H9 (cell line): ENCODE results near the gene ZNF530. TPM values are rescaled to one million over a fixed set of nuclear protein-coding genes. Genes with fewer than 3 reads are reported as not detected.

Experiments
- DNase-seq: peaks from one replicate; pipeline ENCODE4 v3.0.0-alpha.2; 2017
- H2AFZ ChIP-seq: one replicate; pipeline ENCODE4 v1.6.1; 2013; ENCODE audit warnings: mild to moderate bottlenecking, low read length, control low read depth, moderate library complexity
- H2AK5ac ChIP-seq: 2 replicates; pipeline ENCODE4 v1.6.1; 2013; ENCODE audit warnings: low read length, control low read depth, mixed read lengths; ENCODE audit not compliant: insufficient read length
- H2BK120ac ChIP-seq: one replicate; pipeline ENCODE4 v1.6.1; 2013; ENCODE audit warnings: low read depth, mild to moderate bottlenecking, low read length, control low read depth, inconsistent platforms; ENCODE audit not compliant: poor library complexity, severe bottlenecking
- H2BK12ac ChIP-seq: 2 replicates; pipeline ENCODE4 v1.6.1; 2013; ENCODE audit warnings: low read length, control low read depth, mixed read lengths, low read depth; ENCODE audit not compliant: insufficient read length
- H2BK15ac ChIP-seq: 2 replicates; pipeline ENCODE4 v1.6.1; 2013; ENCODE audit warnings: low read depth, low read length, control low read depth
- H2BK20ac ChIP-seq: one replicate; pipeline ENCODE4 v1.6.1; 2013; ENCODE audit warnings: low read depth, mild to moderate bottlenecking, low read length, control low read depth, inconsistent platforms; ENCODE audit not compliant: poor library complexity, severe bottlenecking
- H2BK5ac ChIP-seq: 2 replicates; pipeline ENCODE4 v1.6.1; 2013; ENCODE audit warnings: low read length, control low read depth, mixed read lengths; ENCODE audit not compliant: insufficient read length
- H3K14ac ChIP-seq: 2 replicates; pipeline ENCODE4 v1.6.1; 2013; ENCODE audit warnings: low read length, control low read depth; ENCODE audit not compliant: insufficient read depth
- H3K18ac ChIP-seq: 2 replicates; pipeline ENCODE4 v1.6.1; 2013; ENCODE audit warnings: low read depth, mild to moderate bottlenecking, mixed read lengths, low read length, control low read depth; ENCODE audit not compliant: insufficient read length
- H3K23ac ChIP-seq: 2 replicates; pipeline ENCODE4 v1.6.1; 2013; ENCODE audit warnings: low read length, control low read depth, mixed read lengths, low read depth; ENCODE audit not compliant: insufficient read length
- H3K23me2 ChIP-seq: 2 replicates; pipeline ENCODE4 v1.6.1; 2013; ENCODE audit warnings: low read depth, mild to moderate bottlenecking, mixed read lengths, low read length, control low read depth; ENCODE audit not compliant: insufficient read length, poor library complexity, severe bottlenecking
- H3K27ac ChIP-seq: 2 replicates; pipeline ENCODE4 v1.5.1; 2013; ENCODE audit warnings: low read length, control low read depth, mixed read lengths, low read depth; ENCODE audit not compliant: insufficient read length
- H3K27me3 ChIP-seq: 2 replicates; pipeline ENCODE4 v1.6.1; 2013; ENCODE audit warnings: low read length, control low read depth, inconsistent platforms; ENCODE audit not compliant: insufficient read depth
- H3K4ac ChIP-seq: 2 replicates; pipeline ENCODE4 v1.6.1; 2013; ENCODE audit warnings: low read depth, mild to moderate bottlenecking, control low read depth, inconsistent platforms, low read length, moderate library complexity
- H3K4me1 ChIP-seq: 2 replicates; pipeline ENCODE4 v1.6.1; 2013; ENCODE audit warnings: low read length, control low read depth, inconsistent platforms; ENCODE audit not compliant: insufficient read depth
- H3K4me2 ChIP-seq: 2 replicates; pipeline ENCODE4 v1.6.1; 2013; ENCODE audit warnings: low read length, control low read depth, mixed read lengths; ENCODE audit not compliant: insufficient read length, insufficient read depth
- H3K56ac ChIP-seq: 2 replicates; pipeline ENCODE4 v1.6.1; 2013; ENCODE audit warnings: low read depth, mild to moderate bottlenecking, mixed read lengths, low read length, control low read depth; ENCODE audit not compliant: insufficient read length
- H3K79me1 ChIP-seq: 2 replicates; pipeline ENCODE4 v1.6.1; 2013; ENCODE audit warnings: low read depth, mild to moderate bottlenecking, moderate library complexity, low read length, control low read depth, inconsistent platforms; ENCODE audit not compliant: insufficient read depth, poor library complexity, severe bottlenecking
- H3K79me2 ChIP-seq: 2 replicates; pipeline ENCODE4 v1.6.1; 2013; ENCODE audit warnings: low read length, control low read depth, inconsistent platforms; ENCODE audit not compliant: insufficient read depth
- H3K9ac ChIP-seq: 2 replicates; pipeline ENCODE4 v1.6.1; 2013; ENCODE audit warnings: low read length, control low read depth, mixed read lengths; ENCODE audit not compliant: insufficient read length; ENCODE audit errors: extremely low read depth
- H3K9me3 ChIP-seq: one replicate; pipeline ENCODE4 v1.6.1; 2013; ENCODE audit warnings: low read depth, low read length, inconsistent platforms; ENCODE audit not compliant: control insufficient read depth
- H3T11ph ChIP-seq: one replicate; pipeline ENCODE4 v1.6.1; 2013; ENCODE audit warnings: mild to moderate bottlenecking, low read length, control low read depth, inconsistent platforms
- H4K20me1 ChIP-seq: one replicate; pipeline ENCODE4 v1.6.1; 2013; ENCODE audit not compliant: control insufficient read depth, insufficient read length, insufficient read depth
- H4K5ac ChIP-seq: 2 replicates; pipeline ENCODE4 v1.6.1; 2013; ENCODE audit warnings: low read depth, mild to moderate bottlenecking, mixed read lengths, low read length, control low read depth; ENCODE audit not compliant: insufficient read length
- H4K8ac ChIP-seq: replicated peaks from 2 replicates; pipeline ENCODE4 v1.6.1; 2013; ENCODE audit warnings: low read length, control low read depth, mixed read lengths, low read depth; ENCODE audit not compliant: insufficient read length
- H4K91ac ChIP-seq: 2 replicates; pipeline ENCODE4 v1.6.1; 2013; ENCODE audit warnings: low read depth, mild to moderate bottlenecking, moderate library complexity, mixed read lengths, low read length, control low read depth; ENCODE audit not compliant: insufficient read length
- H3K27ac Mint-ChIP-seq, 3 experiments: 2 replicates in 2 of 3; 3 replicates in 1 of 3; pipeline ENCODE4 v1.8.0; 2020 to 2021; ENCODE audit warnings: mixed read lengths in 3 of 3, mild to moderate bottlenecking in 1 of 3, moderate library complexity in 1 of 3
- H3K27me3 Mint-ChIP-seq: 2 replicates; pipeline ENCODE4 v1.8.0; 2021; ENCODE audit warnings: low read depth, mild to moderate bottlenecking, moderate library complexity, mixed read lengths
- H3K36me3 Mint-ChIP-seq, 3 experiments: 2 replicates in 2 of 3; 3 replicates in 1 of 3; pipeline ENCODE4 v1.8.0; 2020 to 2021; ENCODE audit warnings: low read depth in 3 of 3, mixed read lengths in 3 of 3; ENCODE audit not compliant: insufficient read depth in 1 of 3
- H3K4me1 Mint-ChIP-seq, 2 experiments: 2 replicates each; pipeline ENCODE4 v1.8.0; 2020; ENCODE audit warnings: mixed read lengths in 2 of 2
- H3K4me3 Mint-ChIP-seq, 2 experiments: 2 replicates in 1 of 2; 3 replicates in 1 of 2; pipeline ENCODE4 v1.8.0; 2020 to 2021; ENCODE audit warnings: mild to moderate bottlenecking in 2 of 2, mixed read lengths in 2 of 2, moderate library complexity in 1 of 2
- H3K9me3 Mint-ChIP-seq, 2 experiments: 2 replicates in 1 of 2; 3 replicates in 1 of 2; pipeline ENCODE4 v1.8.0; 2020; ENCODE audit warnings: mild to moderate bottlenecking in 2 of 2, mixed read lengths in 2 of 2, moderate library complexity in 1 of 2
- CTCF ChIP-seq: fragments of 200-600 bp; sonication (generic); conservative IDR thresholded peaks from 3 replicates; pipeline ENCODE4 v1.8.0; 2021; ENCODE audit warnings: antibody characterized with exemption, mild to moderate bottlenecking
- WGBS: extraction: QIAGEN DNeasy Blood & Tissue Kit; methylation state at CpG from one replicate; pipeline ENCODE4 v1.1.7; 2013; ENCODE audit warnings: missing lambda C conversion rate, low lambda C conversion rate, mixed read lengths; ENCODE audit not compliant: insufficient read length; ENCODE audit errors: extremely low coverage; 5-methylcytosine and 5-hydroxymethylcytosine counted together
- total RNA-seq: library from RNA; stranded (reverse); gene quantifications from 2 replicates; pipeline ENCODE4 v1.2.1, GENCODE V29; 2021

Gene ZNF530
- total RNA-seq, 1 experiment from 2014 or later: 9.3 TPM

GRCh38 chr19:57599377-57599760 is 316 bp upstream of the ZNF530 start:
- Histone ChIP-seq H2BK20ac (no peak overlapping the region), H3K79me1 (peaks cover 6% of the 10 kb centered on the region), H2AK5ac (no peak overlapping the region), H3K9me3 (no peaks in the 10 kb centered on the region), H3K18ac (no peak overlapping the region), H3K79me2 (no peaks in the 10 kb centered on the region), H3K23me2 (peaks cover 10% of the 10 kb centered on the region), H3K4me2 (peak overlapping the region; percentile 71), H2BK15ac (no peak overlapping the region), H3K4ac (no peak overlapping the region), H2AFZ (peak overlapping the region; percentile 74), H2BK5ac (no peak overlapping the region), H3K9ac (no peak overlapping the region), H3T11ph (no peak overlapping the region), H2BK120ac (no peak overlapping the region), H3K56ac (no peak overlapping the region), H3K27ac (no peak overlapping the region), H3K23ac (no peak overlapping the region), H4K91ac (no peak overlapping the region), H4K8ac (no peak overlapping the region), H3K27me3 (no peaks in the 10 kb centered on the region), H3K14ac (no peak overlapping the region), H3K4me1 (no peaks in the 10 kb centered on the region), H2BK12ac (no peak overlapping the region), H4K5ac (no peak overlapping the region), H4K20me1 (no peaks in the 10 kb centered on the region)
- H3K4me3 Mint-ChIP-seq: peak overlapping the region; percentile 85 to 90
- peaks cover 4 to 10% of the 10 kb centered on the region in 2 experiments for H3K4me1 Mint-ChIP-seq
- H3K9me3 Mint-ChIP-seq: peaks cover 4 to 33% of the 10 kb centered on the region in 2 experiments; a peak in 4 of 5 replicates
- no peak overlapping the region for H3K27ac Mint-ChIP-seq
- no CpG with 5 or more reads among the region's 8 CpGs for WGBS
- H3K27me3 Mint-ChIP-seq: peaks cover 4% of the 10 kb centered on the region
- no peak for TF ChIP-seq CTCF
- no peak for DNase-seq
- peaks cover 16 to 29% (median 26%) of the 10 kb centered on the region in 3 experiments for H3K36me3 Mint-ChIP-seq
